Neutrophil (primary cell): ENCODE measurements around the gene RPP40.

Experiments
- H3K27ac ChIP-seq: fragments of 200-600 bp; sonication (generic); 2 replicates; pipeline ENCODE4 v1.5.1; 2016; ENCODE audit warnings: mild to moderate bottlenecking, moderate library complexity
- H3K27me3 ChIP-seq: fragments of 200-600 bp; sonication (generic); 2 replicates; pipeline ENCODE4 v1.6.0; 2016; ENCODE audit warnings: mild to moderate bottlenecking
- H3K36me3 ChIP-seq: fragments of 200-600 bp; sonication (generic); 2 replicates; pipeline ENCODE4 v1.5.1; 2017
- H3K4me1 ChIP-seq, 2 experiments: fragments of 200-600 bp in 1 of 2; sonication (generic) in 1 of 2; 1 replicate in 1 of 2; 2 replicates in 1 of 2; pipeline versions ENCODE4 v1.5.1 to v1.6.1; 2013 to 2016; ENCODE audit warnings: low read depth in 1 of 2, low read length in 1 of 2, mild to moderate bottlenecking in 1 of 2, moderate library complexity in 1 of 2; ENCODE audit not compliant: control insufficient read depth in 1 of 2, insufficient read depth in 1 of 2
- H3K4me3 ChIP-seq, 2 experiments: fragments of 200-600 bp in 1 of 2; sonication (generic) in 1 of 2; 1 replicate in 1 of 2; 2 replicates in 1 of 2; pipeline ENCODE4 v1.5.1; 2013 to 2016; ENCODE audit warnings: low read depth in 1 of 2, low read length in 1 of 2, mild to moderate bottlenecking in 1 of 2, moderate library complexity in 1 of 2
- H3K9me3 ChIP-seq: fragments of 200-600 bp; sonication (generic); 2 replicates; pipeline ENCODE4 v1.5.1; 2016
- CTCF ChIP-seq: fragments of 200-600 bp; sonication (generic); IDR thresholded peaks from 2 replicates; pipeline ENCODE4 v1.5.1; 2016; ENCODE audit warnings: antibody characterized with exemption

The RPP40 gene

DNA sequence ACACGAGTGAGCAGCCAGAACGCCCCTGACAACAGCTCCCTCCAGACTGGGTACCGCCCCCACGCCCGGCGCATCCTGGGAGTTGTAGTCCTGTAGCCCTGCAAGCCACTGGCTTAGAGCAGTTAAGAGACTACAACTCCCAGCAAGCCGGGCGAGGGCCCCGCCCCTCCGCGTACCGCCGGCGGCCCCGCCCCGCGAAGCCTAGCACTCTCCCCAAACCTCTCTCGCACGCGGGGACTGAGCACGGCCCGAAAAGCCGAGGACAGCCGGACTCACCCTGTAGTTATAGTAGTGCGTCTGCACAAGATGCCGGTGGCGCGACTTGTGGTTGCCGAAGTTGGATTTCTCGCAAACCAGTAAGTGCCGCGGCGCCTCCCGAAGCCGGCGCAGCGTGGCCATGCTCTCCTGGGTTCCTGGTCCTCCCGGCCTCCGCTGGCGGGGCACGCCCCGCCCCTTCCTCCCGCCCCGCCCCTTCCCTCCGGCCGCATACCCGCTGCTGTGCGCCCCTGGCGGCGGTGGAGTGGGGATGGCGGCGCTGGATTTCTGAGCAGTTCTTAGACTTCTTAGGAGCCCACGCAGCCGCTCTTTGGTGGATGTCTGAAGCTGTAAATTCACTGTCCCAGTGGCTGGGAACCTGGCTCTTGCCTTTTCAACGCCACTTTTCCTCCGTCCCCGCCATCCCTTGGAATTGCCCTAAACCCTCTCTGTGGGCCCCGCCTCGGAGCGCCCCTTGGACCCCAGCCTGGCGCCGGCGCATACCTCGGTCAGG lies at the start of gene RPP40:
RPP40 (minus strand) TSS at position 434 of the 769 bp plus-strand sequence; CDS start at position 399, 35 bp downstream.
- Histone ChIP-seq H3K9me3 (no peaks in the 10 kb centered on the region), H3K27ac (peak within 1 kb of the TSS; percentile 75)
- TF ChIP-seq CTCF: peak; percentile 94

DNA sequence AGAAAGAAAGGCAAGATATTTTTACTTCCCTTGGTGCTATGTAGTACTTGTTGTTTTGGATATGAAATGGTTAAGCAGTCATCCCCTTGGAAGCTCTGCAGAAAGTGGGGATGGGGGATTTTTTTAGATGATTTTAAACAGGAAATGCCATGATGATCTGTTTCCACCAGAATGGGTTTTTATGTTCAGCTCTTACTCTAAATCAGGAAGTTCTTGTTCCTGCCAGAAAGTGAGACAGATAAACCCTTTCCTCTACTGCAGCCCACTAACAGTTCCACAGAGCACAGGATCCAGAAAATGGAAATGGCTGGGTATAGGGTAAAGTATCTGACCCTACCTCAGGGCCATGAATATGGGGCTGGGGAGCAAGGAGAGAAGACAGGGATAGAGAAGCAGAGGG lies 49.2 kb upstream of the RPP40 start:
- peaks cover 0 to 5% of the 10 kb centered on the region in 2 experiments for H3K4me1 ChIP-seq
- no peak overlapping the region for H3K27ac ChIP-seq
- no peak for TF ChIP-seq CTCF
- no peaks in the 10 kb centered on the region for H3K36me3 ChIP-seq
- no peaks in the 10 kb centered on the region for H3K9me3 ChIP-seq
- H3K27me3 ChIP-seq: no peaks in the 10 kb centered on the region
- no peak overlapping the region for H3K4me3 ChIP-seq

More for the DNA sequence above, at the start of gene RPP40:
- H3K4me1 ChIP-seq: peaks cover 8 to 11% of the 10 kb centered on the region in 2 experiments
- no peaks in the 10 kb centered on the region for H3K27me3 ChIP-seq
- H3K36me3 ChIP-seq: no peaks in the 10 kb centered on the region
- H3K4me3 ChIP-seq: peak within 1 kb of the TSS; percentile 93 to 96

DNA sequence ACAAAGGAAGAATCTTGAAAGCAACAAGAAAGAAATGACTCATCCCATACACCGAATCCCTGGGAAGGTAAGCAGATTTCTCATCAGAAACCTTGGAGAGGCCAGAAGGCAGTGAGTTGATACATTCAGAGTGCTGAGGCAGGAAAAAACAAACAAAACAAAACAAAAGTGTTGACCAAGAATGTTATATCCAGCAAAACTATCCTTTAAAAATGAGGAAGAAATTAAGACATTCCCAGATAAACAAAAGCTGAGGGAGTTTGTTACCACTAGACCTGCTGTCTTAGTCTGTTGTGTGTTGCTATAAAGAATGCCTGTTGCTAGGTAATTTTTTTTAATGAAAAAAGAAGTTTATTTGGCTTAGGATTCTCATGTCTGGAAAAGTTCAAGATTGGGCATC lies 47.6 kb upstream of the RPP40 start:
- Histone ChIP-seq H3K27ac (no peak overlapping the region), H3K4me3 (no peak overlapping the region), H3K4me1 (no peaks in the 10 kb centered on the region), H3K9me3 (no peaks in the 10 kb centered on the region), H3K36me3 (no peaks in the 10 kb centered on the region), H3K27me3 (no peaks in the 10 kb centered on the region)
- TF ChIP-seq CTCF: no peak

- Histone ChIP-seq H3K4me1 (no peaks in the 10 kb centered on the region), H3K27ac (no peak overlapping the region), H3K36me3 (no peaks in the 10 kb centered on the region), H3K27me3 (no peaks in the 10 kb centered on the region), H3K9me3 (no peaks in the 10 kb centered on the region), H3K4me3 (no peak overlapping the region)
- no peak for TF ChIP-seq CTCF
Measured at GRCh38 chr6:5050009-5050408, 46.2 kb upstream of the RPP40 start.

- Histone ChIP-seq H3K9me3 (no peaks in the 10 kb centered on the region), H3K27me3 (no peaks in the 10 kb centered on the region), H3K27ac (no peak overlapping the region), H3K4me3 (no peak overlapping the region), H3K36me3 (no peaks in the 10 kb centered on the region), H3K4me1 (no peaks in the 10 kb centered on the region)
- no peak for TF ChIP-seq CTCF
Measured at GRCh38 chr6:5046430-5046829, 42.6 kb upstream of the RPP40 start.
